HG03457 (cell line): Measurements from ENCODE around the gene CNTNAP2.

ENCODE experiments used
- ATAC-seq: cut with Tn5 transposase; IDR thresholded peaks from one replicate; pipeline ENCODE4 v1.9.1; 2021; ENCODE audit warnings: moderate number of reproducible peaks; ENCODE audit not compliant: unreplicated experiment

CNTNAP2 gene

GRCh38 chr7:147861058-147861716 is 1744.6 kb downstream of the CNTNAP2 start:
- no peak for ATAC-seq

- no peak for ATAC-seq
Measured at GRCh38 chr7:147861945-147862344, 1745.3 kb downstream of the CNTNAP2 start.

- ATAC-seq, result no peak
Measured at GRCh38 chr7:147869456-147869855, 1752.9 kb downstream of the CNTNAP2 start.

- ATAC-seq, result no peak
Measured at GRCh38 chr7:147878912-147879661, 1762.5 kb downstream of the CNTNAP2 start.

- ATAC-seq, result no peak
Measured at GRCh38 chr7:147885869-147886268, 1769.3 kb downstream of the CNTNAP2 start.

GRCh38 chr7:147894271-147894670 is 1777.7 kb downstream of the CNTNAP2 start:
- ATAC-seq, result no peak

GRCh38 chr7:147896121-147896520 is 1779.5 kb downstream of the CNTNAP2 start:
- no peak for ATAC-seq

GRCh38 chr7:147903536-147904218 is 1787.1 kb downstream of the CNTNAP2 start:
- ATAC-seq, result no peak

GRCh38 chr7:147904219-147904576 is 1787.6 kb downstream of the CNTNAP2 start:
- ATAC-seq, result no peak

GRCh38 chr7:147909431-147910148 is 1793.0 kb downstream of the CNTNAP2 start:
- ATAC-seq, result no peak

- no peak for ATAC-seq
Measured at GRCh38 chr7:147911201-147911601, 1794.6 kb downstream of the CNTNAP2 start.

GRCh38 chr7:147912291-147912690 is 1795.7 kb downstream of the CNTNAP2 start:
- no peak for ATAC-seq

GRCh38 chr7:147912946-147913638 is 1796.5 kb downstream of the CNTNAP2 start:
- ATAC-seq, result no peak

- no peak for ATAC-seq
Measured at GRCh38 chr7:147915781-147916180, 1799.2 kb downstream of the CNTNAP2 start.

- ATAC-seq, result no peak
Measured at GRCh38 chr7:147916573-147916972, 1800.0 kb downstream of the CNTNAP2 start.

- ATAC-seq, result no peak
Measured at GRCh38 chr7:147923841-147924240, 1807.2 kb downstream of the CNTNAP2 start.

- no peak for ATAC-seq
Measured at GRCh38 chr7:147937428-147937827, 1820.8 kb downstream of the CNTNAP2 start.

- ATAC-seq, result no peak
Measured at GRCh38 chr7:147941381-147941780, 1824.8 kb downstream of the CNTNAP2 start.

GRCh38 chr7:147944321-147944720 is 1827.7 kb downstream of the CNTNAP2 start:
- no peak for ATAC-seq

- no peak for ATAC-seq
Measured at GRCh38 chr7:147952918-147953317, 1836.3 kb downstream of the CNTNAP2 start.
